CD14-positive monocyte (primary cell): ENCODE results near the gene CHST15. TPM values are rescaled to one million over a fixed set of nuclear protein-coding genes. Genes with fewer than 3 reads are reported as not detected.
A peak's percentile ranks its signal among the peaks of the same experiment; 100 is the strongest.

Source experiments
- DNase-seq, 3 donors: peaks; one replicate each; pipeline ENCODE4 v3.0.0-alpha.2; 2011 to 2022
- H2AFZ ChIP-seq: 2 replicates; pipeline ENCODE4 v1.6.0; 2012; ENCODE audit warnings: mild to moderate bottlenecking, low read depth, low read length, inconsistent platforms; ENCODE audit not compliant: insufficient read depth, poor library complexity, severe bottlenecking
- H3K27ac ChIP-seq, 2 donors: 1 replicate in 1 of 2; 2 replicates in 1 of 2; pipeline ENCODE4 v1.5.1; 2012 to 2013; ENCODE audit warnings: low read length in 2 of 2, control low read depth in 1 of 2, inconsistent platforms in 1 of 2, low read depth in 1 of 2, mild to moderate bottlenecking in 1 of 2
- H3K27me3 ChIP-seq, 2 donors: one replicate each; pipeline versions ENCODE4 v1.6.0 to v1.6.1; 2011 to 2013; ENCODE audit warnings: low read length in 2 of 2; ENCODE audit not compliant: control insufficient read depth in 2 of 2, insufficient read depth in 2 of 2
- H3K36me3 ChIP-seq, 2 donors: replicated peaks in 1 of 2; 1 replicate in 1 of 2; 2 replicates in 1 of 2; pipeline versions ENCODE4 v1.5.1 to v1.6.1; 2012 to 2013; ENCODE audit warnings: low read length in 2 of 2, control low read depth in 1 of 2, inconsistent platforms in 1 of 2, mild to moderate bottlenecking in 1 of 2; ENCODE audit not compliant: insufficient read depth in 2 of 2, control insufficient read depth in 1 of 2
- H3K4me1 ChIP-seq, 2 donors: 1 replicate in 1 of 2; 2 replicates in 1 of 2; pipeline versions ENCODE4 v1.5.1 to v1.6.1; 2012 to 2013; ENCODE audit warnings: low read length in 2 of 2, control low read depth in 1 of 2, inconsistent platforms in 1 of 2, mild to moderate bottlenecking in 1 of 2, moderate library complexity in 1 of 2; ENCODE audit not compliant: insufficient read depth in 2 of 2, control insufficient read depth in 1 of 2
- H3K4me2 ChIP-seq: replicated peaks from 2 replicates; pipeline ENCODE3; 2012; ENCODE audit warnings: low read length, moderate library complexity, mild to moderate bottlenecking; ENCODE audit not compliant: poor library complexity, severe bottlenecking; ENCODE audit errors: extremely low read depth
- H3K4me3 ChIP-seq, 3 experiments: fragments of 200-600 bp in 1 of 3; sonication (generic) in 1 of 3; replicated peaks in 1 of 3; 1 replicate in 2 of 3; 2 replicates in 1 of 3; pipeline ENCODE4 v1.5.1; 2011 to 2013; ENCODE audit warnings: low read length in 3 of 3, mild to moderate bottlenecking in 3 of 3, control low read depth in 2 of 3, low read depth in 2 of 3, inconsistent platforms in 1 of 3, moderate library complexity in 1 of 3
- H3K79me2 ChIP-seq: 2 replicates; pipeline ENCODE4 v1.6.0; 2012; ENCODE audit warnings: mild to moderate bottlenecking, control low read depth, inconsistent platforms, low read length, moderate library complexity; ENCODE audit not compliant: insufficient read depth
- H3K9ac ChIP-seq: 2 replicates; pipeline ENCODE4 v1.6.0; 2017; ENCODE audit warnings: low read length, mild to moderate bottlenecking; ENCODE audit not compliant: insufficient read depth, poor library complexity, severe bottlenecking
- H3K9me3 ChIP-seq, 2 donors: replicated peaks in 1 of 2; 1 replicate in 1 of 2; 2 replicates in 1 of 2; pipeline versions ENCODE4 v1.5.1 to v1.6.1; 2012 to 2013; ENCODE audit warnings: low read length in 2 of 2, control low read depth in 1 of 2; ENCODE audit not compliant: control insufficient read depth in 1 of 2, insufficient read depth in 1 of 2
- H4K20me1 ChIP-seq: 2 replicates; pipeline ENCODE4 v1.6.0; 2012; ENCODE audit warnings: mild to moderate bottlenecking, low read length, control low read depth, moderate library complexity; ENCODE audit not compliant: insufficient read depth
- H3K27ac Mint-ChIP-seq, 7 donors: one replicate each; pipeline ENCODE4 v1.8.0; 2020; ENCODE audit warnings: mild to moderate bottlenecking in 7 of 7, mixed read lengths in 7 of 7, moderate library complexity in 6 of 7, inconsistent platforms in 2 of 7
- H3K27me3 Mint-ChIP-seq, 3 donors: one replicate each; pipeline ENCODE4 v1.8.0; 2021 to 2022; ENCODE audit warnings: low read depth in 3 of 3, mild to moderate bottlenecking in 3 of 3, mixed read lengths in 3 of 3, moderate library complexity in 3 of 3, inconsistent platforms in 1 of 3
- H3K36me3 Mint-ChIP-seq, 2 donors: one replicate each; pipeline ENCODE4 v1.8.0; 2020; ENCODE audit warnings: mixed read lengths in 2 of 2, inconsistent platforms in 1 of 2, mild to moderate bottlenecking in 1 of 2
- H3K4me1 Mint-ChIP-seq: one replicate; pipeline ENCODE4 v1.8.0; 2020; ENCODE audit warnings: mild to moderate bottlenecking, mixed read lengths
- H3K4me3 Mint-ChIP-seq, 2 donors: one replicate each; pipeline ENCODE4 v1.8.0; 2020; ENCODE audit warnings: mild to moderate bottlenecking in 2 of 2, mixed read lengths in 2 of 2, moderate library complexity in 1 of 2
- H3K9me3 Mint-ChIP-seq, 7 donors: one replicate each; pipeline ENCODE4 v1.8.0; 2020 to 2022; ENCODE audit warnings: mixed read lengths in 7 of 7, mild to moderate bottlenecking in 6 of 7, moderate library complexity in 6 of 7, inconsistent platforms in 2 of 7
- CTCF ChIP-seq: fragments of 200-600 bp; IDR thresholded peaks from one replicate; pipeline ENCODE4 v1.8.0; 2022; ENCODE audit warnings: antibody characterized with exemption, mild to moderate bottlenecking
- WGBS: methylation state at CpG from one replicate; pipeline ENCODE4 v1.1.5; 2013; ENCODE audit warnings: missing lambda C conversion rate; ENCODE audit not compliant: insufficient coverage; 5-methylcytosine and 5-hydroxymethylcytosine counted together
- intact Hi-C, 2 donors: fragments of 100-400 bp; cut with micrococcal nuclease; formaldehyde crosslinking; loops; one replicate each; pipeline versions ENCODE4 v1.15.0 to v1.15.1; 2023
- polyA plus RNA-seq, 3 donors: library from polyadenylated mRNA; depleted of rRNA in 1 of 3; unstranded in 2 of 3; stranded (reverse) in 1 of 3; fragments of 300-500 nt in 2 of 3; fragments of >200 nt in 1 of 3; fragmentation: Illumina TruSeq in 2 of 3; gene quantifications; 1 replicate in 2 of 3; 2 replicates in 1 of 3; pipeline ENCODE4 v1.2.3, GENCODE V29; 2012 to 2021

CHST15 gene
- polyA plus RNA-seq, 3 donors: 54.4 to 106 (median 87.5) TPM

- WGBS: 100% methylated on average over 2 of the region's 2 CpGs
- H3K9ac ChIP-seq: no peak overlapping the region
- no peak overlapping the region for H3K4me2 ChIP-seq
- H2AFZ ChIP-seq: no peak overlapping the region
- H3K4me1 ChIP-seq: peaks cover 21 to 41% of the 10 kb centered on the region in 2 donors
- no peaks in the 10 kb centered on the region for H3K9me3 ChIP-seq
- intact Hi-C loops: no loop called here
- H4K20me1 ChIP-seq: no peaks in the 10 kb centered on the region
- Mint-ChIP-seq H3K27me3 (peaks cover 0 to 3% (median 3%) of the 10 kb centered on the region in 3 donors), H3K4me3 (no peak overlapping the region), H3K4me1 (peaks cover 6% of the 10 kb centered on the region), H3K27ac (no peak overlapping the region), H3K36me3 (peaks cover 0 to 4% of the 10 kb centered on the region in 2 donors), H3K9me3 (peaks cover 0 to 1% (median 0%) of the 10 kb centered on the region in 7 donors)
- H3K36me3 ChIP-seq: no peaks in the 10 kb centered on the region
- TF ChIP-seq CTCF: no peak
- H3K27ac ChIP-seq: no peak overlapping the region
- no peak overlapping the region for H3K4me3 ChIP-seq
- no peak for DNase-seq
- H3K79me2 ChIP-seq: no peaks in the 10 kb centered on the region
- no peaks in the 10 kb centered on the region for H3K27me3 ChIP-seq
Observed at GRCh38 chr10:124124769-124125161, 31.4 kb upstream of the CHST15 start.

- H3K36me3 Mint-ChIP-seq: peaks cover 0 to 4% of the 10 kb centered on the region in 2 donors
- peaks cover 2% of the 10 kb centered on the region for H3K4me1 Mint-ChIP-seq
- no peaks in the 10 kb centered on the region for H3K27me3 ChIP-seq
- DNase-seq: peak; percentile 20 to 70 (median 43)
- H3K4me1 ChIP-seq: peaks cover 27 to 46% of the 10 kb centered on the region in 2 donors
- H3K36me3 ChIP-seq: no peaks in the 10 kb centered on the region
- no peak overlapping the region for H2AFZ ChIP-seq
- H3K4me2 ChIP-seq: no peak overlapping the region
- WGBS: 67% methylated on average over 7 of the region's 10 CpGs
- no peak overlapping the region for H3K9ac ChIP-seq
- no peak for TF ChIP-seq CTCF
- no peaks in the 10 kb centered on the region for H3K79me2 ChIP-seq
- no peak overlapping the region for H3K4me3 Mint-ChIP-seq
- H3K27me3 Mint-ChIP-seq: peaks cover 0 to 2% (median 2%) of the 10 kb centered on the region in 3 donors
- no peak overlapping the region for H3K27ac ChIP-seq
- H3K4me3 ChIP-seq: no peak overlapping the region
- H4K20me1 ChIP-seq: no peaks in the 10 kb centered on the region
- intact Hi-C loops: no loop called here
- no peaks in the 10 kb centered on the region for H3K9me3 ChIP-seq
- H3K27ac Mint-ChIP-seq: peak overlapping the region in 1 of 7 donors; percentile 33
- peaks cover 0 to 1% (median 0%) of the 10 kb centered on the region in 7 donors for H3K9me3 Mint-ChIP-seq
Observed at GRCh38 chr10:124124123-124124768, 30.8 kb upstream of the CHST15 start.
